Endothelial cell of umbilical vein (primary cell): ENCODE results near the gene TOR4A. TPM values are rescaled to one million over a fixed set of nuclear protein-coding genes. Genes with fewer than 3 reads are reported as not detected.
A peak's percentile ranks its signal among the peaks of the same experiment; 100 is the strongest.

Source experiments
- BruUV-seq: library from RNA; stranded (reverse); fragments of 400-500 nt; replicated peaks from 2 replicates; lab custom pipeline; 2021; lab: Mats Ljungman, UMichigan
- CTCF ChIA-PET: fragments of 300-600, 350-600 bp; sonication (Branson Sonifier 250); formaldehyde crosslinking; loops from one replicate; lab custom pipeline; 2021; ENCODE audit warnings: antibody characterized with exemption, inconsistent platforms; lab: Charles Lee
- POLR2A ChIA-PET: fragments of 300-600, 350-600 bp; sonication (Branson Sonifier 250); formaldehyde crosslinking; loops from one replicate; lab custom pipeline; 2021; ENCODE audit warnings: antibody characterized with exemption, inconsistent platforms; lab: Charles Lee
- DNase-seq: peaks from one replicate; pipeline ENCODE4 v3.0.0-alpha.2; 2011; ENCODE audit warnings: low read depth, low spot score
- FAIRE-seq: peaks from 2 replicates; lab custom pipeline; 2011; peaks lifted over from hg19 to GRCh38; lab: Jason Lieb, UNC
- H2AFZ ChIP-seq: 2 replicates; pipeline ENCODE4 v1.6.0; 2012; ENCODE audit warnings: low read depth, low read length, control low read depth, inconsistent platforms
- H3K27ac ChIP-seq: 2 replicates; pipeline ENCODE4 v1.5.1; 2011; ENCODE audit warnings: low read depth, mild to moderate bottlenecking, control low read depth, low read length, moderate library complexity; ENCODE audit not compliant: insufficient read depth
- H3K27me3 ChIP-seq, 2 experiments: 2 replicates each; pipeline versions ENCODE4 v1.6.0 to v1.6.1; 2011; ENCODE audit warnings: low read length in 2 of 2, mixed read lengths in 1 of 2; ENCODE audit not compliant: control insufficient read depth in 2 of 2, insufficient read depth in 2 of 2
- H3K36me3 ChIP-seq, 2 experiments: 2 replicates in 1 of 2; 3 replicates in 1 of 2; pipeline ENCODE4 v1.5.1; 2011; ENCODE audit warnings: low read length in 2 of 2, mild to moderate bottlenecking in 1 of 2, moderate library complexity in 1 of 2; ENCODE audit not compliant: control insufficient read depth in 2 of 2, insufficient read depth in 2 of 2; ENCODE audit errors: extremely low read depth in 1 of 2
- H3K4me1 ChIP-seq: 3 replicates; pipeline ENCODE4 v1.5.1; 2011; ENCODE audit warnings: mild to moderate bottlenecking, low read length; ENCODE audit not compliant: control insufficient read depth, insufficient read depth; ENCODE audit errors: extremely low read depth
- H3K4me2 ChIP-seq: 2 replicates; pipeline ENCODE4 v1.6.1; 2011; ENCODE audit warnings: low read length, control low read depth, mixed read lengths; ENCODE audit not compliant: insufficient read depth
- H3K4me3 ChIP-seq, 3 experiments: fragments of 200-600 bp in 1 of 3; sonication (generic), shearing (Covaris generic) in 1 of 3; replicated peaks in 1 of 3; 2 replicates each; pipeline ENCODE4 v1.5.1; 2011 to 2016; ENCODE audit warnings: control low read depth in 3 of 3, low read length in 3 of 3, mild to moderate bottlenecking in 2 of 3, inconsistent platforms in 1 of 3, low read depth in 1 of 3, moderate library complexity in 1 of 3; ENCODE audit not compliant: insufficient read depth in 1 of 3
- H3K79me2 ChIP-seq: 2 replicates; pipeline ENCODE4 v1.6.0; 2012; ENCODE audit warnings: low read length, inconsistent platforms; ENCODE audit not compliant: control insufficient read depth, insufficient read depth
- H3K9ac ChIP-seq: replicated peaks from 2 replicates; pipeline ENCODE3; 2011; ENCODE audit warnings: low read length, control low read depth; ENCODE audit not compliant: insufficient read depth; ENCODE audit errors: extremely low read depth
- H3K9me1 ChIP-seq: replicated peaks from 3 replicates; pipeline ENCODE4 v1.6.0; 2011; ENCODE audit warnings: mild to moderate bottlenecking, low read length; ENCODE audit not compliant: control insufficient read depth, insufficient read depth; ENCODE audit errors: extremely low read depth
- H3K9me3 ChIP-seq: replicated peaks from 2 replicates; pipeline ENCODE4 v1.5.1; 2012; ENCODE audit warnings: low read length, inconsistent platforms; ENCODE audit not compliant: control insufficient read depth, insufficient read depth
- H4K20me1 ChIP-seq: replicated peaks from 2 replicates; pipeline ENCODE3; 2011; ENCODE audit warnings: mild to moderate bottlenecking, low read length; ENCODE audit not compliant: control insufficient read depth, insufficient read depth; ENCODE audit errors: extremely low read depth
- POLR2A ChIP-seq: IDR thresholded peaks from 2 replicates; pipeline ENCODE4 v1.6.1; 2012; ENCODE audit warnings: low read depth, mild to moderate bottlenecking, control low read depth, low read length
- POLR2AphosphoS5 ChIP-seq: IDR thresholded peaks from 2 replicates; pipeline ENCODE4 v1.6.1; 2012; ENCODE audit warnings: low read depth, mild to moderate bottlenecking, control low read depth, low read length, moderate library complexity; ENCODE audit not compliant: insufficient read depth
- dilution Hi-C: fragments of 300-500 bp; cut with MboI; formaldehyde crosslinking; loops from one replicate; pipeline ENCODE4 v1.15.0; 2019; ENCODE audit warnings: low sequenced_read_pairs; ENCODE audit not compliant: extremely low pct_ligation_motif_present
- intact Hi-C: fragments of 100-400 bp; cut with micrococcal nuclease; formaldehyde crosslinking; loops from one replicate; pipeline ENCODE4 v1.10.0; 2022
- polyA plus RNA-seq, 4 experiments: library from polyadenylated mRNA; depleted of rRNA in 3 of 4; stranded (reverse) in 3 of 4; unstranded in 1 of 4; fragments of >200 nt; gene quantifications; 2 replicates each; pipeline versions ENCODE4 v1.2.1 to v1.2.3, GENCODE V29; 2011 to 2012; ENCODE audit warnings: missing spikeins in 1 of 4
- total RNA-seq: library from RNA; stranded (reverse); gene quantifications from 2 replicates; pipeline ENCODE4 v1.2.3, GENCODE V29; 2021
- TF ChIP-seq, protein P1 (sequence below): IDR thresholded peaks from 2 replicates; pipeline ENCODE4 v1.6.1; 2011; ENCODE audit not compliant: insufficient read depth, insufficient read length
- TF ChIP-seq, protein P2 (sequence below), 2 donors: IDR thresholded peaks; 1 replicate in 1 of 2; 2 replicates in 1 of 2; pipeline ENCODE4 v1.5.1; 2011; ENCODE audit warnings: low read length in 2 of 2, mild to moderate bottlenecking in 2 of 2, moderate library complexity in 2 of 2, control low read depth in 1 of 2, inconsistent platforms in 1 of 2, low read depth in 1 of 2; ENCODE audit not compliant: insufficient read depth in 1 of 2; ENCODE audit errors: extremely low read depth in 1 of 2

The TOR4A gene
- total and polyA plus RNA-seq, 2 donors (not counting 3 experiments of a cell fraction or from before 2014, with no cell fraction given): 32.4 to 48.0 TPM

DNA sequence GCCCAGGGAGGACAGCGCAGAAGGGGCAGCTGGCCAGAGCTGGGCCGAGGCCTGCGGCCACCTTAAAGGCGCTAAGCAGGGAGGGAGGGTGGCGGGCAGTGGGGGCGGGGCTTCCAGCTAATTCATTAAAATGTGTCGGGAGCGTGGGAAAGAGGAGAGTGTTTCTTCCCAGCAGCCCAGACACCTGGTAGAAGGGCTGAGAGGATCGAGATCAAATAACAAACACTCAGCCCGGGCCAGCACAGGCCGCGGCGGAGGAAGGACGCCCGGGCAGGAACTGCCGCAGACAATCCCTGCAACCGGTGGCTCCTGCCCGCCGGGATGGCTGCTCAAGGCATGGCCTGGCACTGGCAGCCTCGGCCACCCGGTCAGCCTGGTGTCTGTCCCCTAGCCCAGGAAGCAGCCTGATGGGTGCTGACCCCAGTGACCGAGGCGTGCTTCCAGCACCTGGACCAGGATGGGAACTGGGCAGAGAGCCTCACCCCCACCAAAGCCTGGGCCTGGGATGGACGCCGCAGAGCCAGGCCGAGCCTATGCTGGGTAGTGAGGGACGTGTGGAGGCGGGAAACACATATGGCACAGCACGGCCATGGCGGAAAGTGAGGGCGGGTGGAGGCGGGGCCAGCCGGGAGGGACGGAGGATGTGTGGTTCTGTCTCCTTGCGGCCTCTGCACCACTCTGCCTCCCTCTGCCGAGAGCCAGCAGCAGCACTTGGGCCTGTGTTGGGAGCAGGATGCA is 27.7 kb downstream of the TOR4A start:
- TF ChIP-seq POLR2A: peak; percentile 61
- TF ChIP-seq, protein P1, sequence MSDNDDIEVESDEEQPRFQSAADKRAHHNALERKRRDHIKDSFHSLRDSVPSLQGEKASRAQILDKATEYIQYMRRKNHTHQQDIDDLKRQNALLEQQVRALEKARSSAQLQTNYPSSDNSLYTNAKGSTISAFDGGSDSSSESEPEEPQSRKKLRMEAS: no peak
- peak; percentile 62 for TF ChIP-seq POLR2AphosphoS5
- TF ChIP-seq, protein P2, sequence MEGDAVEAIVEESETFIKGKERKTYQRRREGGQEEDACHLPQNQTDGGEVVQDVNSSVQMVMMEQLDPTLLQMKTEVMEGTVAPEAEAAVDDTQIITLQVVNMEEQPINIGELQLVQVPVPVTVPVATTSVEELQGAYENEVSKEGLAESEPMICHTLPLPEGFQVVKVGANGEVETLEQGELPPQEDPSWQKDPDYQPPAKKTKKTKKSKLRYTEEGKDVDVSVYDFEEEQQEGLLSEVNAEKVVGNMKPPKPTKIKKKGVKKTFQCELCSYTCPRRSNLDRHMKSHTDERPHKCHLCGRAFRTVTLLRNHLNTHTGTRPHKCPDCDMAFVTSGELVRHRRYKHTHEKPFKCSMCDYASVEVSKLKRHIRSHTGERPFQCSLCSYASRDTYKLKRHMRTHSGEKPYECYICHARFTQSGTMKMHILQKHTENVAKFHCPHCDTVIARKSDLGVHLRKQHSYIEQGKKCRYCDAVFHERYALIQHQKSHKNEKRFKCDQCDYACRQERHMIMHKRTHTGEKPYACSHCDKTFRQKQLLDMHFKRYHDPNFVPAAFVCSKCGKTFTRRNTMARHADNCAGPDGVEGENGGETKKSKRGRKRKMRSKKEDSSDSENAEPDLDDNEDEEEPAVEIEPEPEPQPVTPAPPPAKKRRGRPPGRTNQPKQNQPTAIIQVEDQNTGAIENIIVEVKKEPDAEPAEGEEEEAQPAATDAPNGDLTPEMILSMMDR (IDR thresholded peaks at IDR 0.05; ENCODE audit: extremely low read depth in 1 of 2, insufficient read depth in 1 of 2, low read depth in 1 of 2, low read length in 2 of 2): peak in 1 of 2 donors; percentile 41
- Histone ChIP-seq H4K20me1 (no peaks in the 10 kb centered on the region), H3K27me3 (no peaks in the 10 kb centered on the region), H3K4me3 (peak overlapping the region in 1 of 3 experiments; percentile 12), H2AFZ (peak overlapping the region; percentile 68), H3K36me3 (no peaks in the 10 kb centered on the region), H3K79me2 (peaks cover 13% of the 10 kb centered on the region), H3K9me1 (no peaks in the 10 kb centered on the region), H3K27ac (peak overlapping the region; percentile 97), H3K4me2 (peak overlapping the region; percentile 31), H3K9me3 (no peaks in the 10 kb centered on the region), H3K4me1 (peaks cover 36% of the 10 kb centered on the region), H3K9ac (peak overlapping the region; percentile 58)
- ChIA-PET CTCF (interaction anchor here (0.9 to 3.0 kb wide), 8 partner anchors 9 to 118 kb away, joined by 3 to 24 read pairs (median 6); partner anchors contain the start of genes EXD3 and NOXA1), POLR2A (interaction anchor here (0.9 kb wide), 1 partner anchor 28 kb away, joined by 4 read pairs; the partner anchor contains the start of gene TOR4A)
- peak; percentile 94 for FAIRE-seq
- intact Hi-C loops: loop anchor here (1.0 to 2.0 kb wide), 4 partner anchors 9 to 34 kb away; no protein-coding TSS in a partner anchor
- no TSS peak for BruUV-seq
- dilution Hi-C loops: no loop called here
- peak; percentile 91 for DNase-seq
